GM19035 (cell line): Measurements from ENCODE around the gene HCFC1R1.

Experiments used
- ATAC-seq: cut with Tn5 transposase; IDR thresholded peaks from one replicate; pipeline ENCODE4 v1.9.1; 2021; ENCODE audit not compliant: unreplicated experiment

Gene HCFC1R1

GRCh38 chr16:3003582-3004270 is 20.0 kb downstream of the HCFC1R1 start:
- peak; percentile 95 for ATAC-seq

- no peak for ATAC-seq
Measured at GRCh38 chr16:3001316-3001715, 22.4 kb downstream of the HCFC1R1 start.

GRCh38 chr16:3000540-3000939 is 23.2 kb downstream of the HCFC1R1 start:
- ATAC-seq = no peak

DNA sequence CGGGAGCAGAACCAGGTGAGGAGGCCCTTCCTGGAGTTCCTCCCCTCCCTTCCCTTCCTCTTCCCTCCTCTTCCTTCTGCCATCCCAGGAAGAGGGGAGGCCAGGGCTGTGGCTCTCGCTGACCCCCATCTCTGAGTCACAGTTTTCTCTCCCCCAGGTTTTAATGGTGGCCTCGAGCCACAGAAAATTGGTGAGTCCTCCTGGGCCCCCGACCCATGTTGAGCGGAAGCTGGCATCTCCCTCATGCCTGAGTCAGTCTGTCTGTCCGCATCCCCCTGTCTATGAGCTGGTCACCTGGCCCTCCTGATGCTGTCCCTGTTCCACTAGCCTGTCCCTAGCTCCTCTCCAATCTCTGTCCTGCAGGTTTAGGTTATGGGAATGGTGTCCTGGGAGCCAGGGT is 23.8 kb downstream of the HCFC1R1 start:
- ATAC-seq = no peak

DNA sequence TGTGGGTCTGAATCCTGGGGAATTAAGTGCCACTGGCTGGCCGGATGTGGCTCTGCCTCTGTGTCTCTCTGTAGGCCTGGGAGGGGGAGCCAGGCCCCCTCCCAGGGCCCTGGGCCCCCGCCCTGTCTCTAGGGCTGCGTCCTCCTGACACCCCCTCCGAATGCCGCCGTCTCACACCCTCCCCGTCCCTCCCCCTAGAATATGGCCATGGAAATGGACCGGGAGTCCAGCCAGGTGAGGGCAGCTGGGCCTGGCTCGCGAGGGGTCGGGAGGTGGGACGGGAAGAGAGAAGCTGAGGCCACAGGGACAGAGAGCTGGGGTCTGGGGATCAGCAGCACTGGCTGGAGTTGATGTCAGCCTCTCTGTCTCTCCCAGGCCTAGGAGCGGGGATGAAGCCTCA is 27.4 kb downstream of the HCFC1R1 start:
- no peak for ATAC-seq

- ATAC-seq = no peak
Measured at GRCh38 chr16:2992383-2993081, 31.2 kb downstream of the HCFC1R1 start.

DNA sequence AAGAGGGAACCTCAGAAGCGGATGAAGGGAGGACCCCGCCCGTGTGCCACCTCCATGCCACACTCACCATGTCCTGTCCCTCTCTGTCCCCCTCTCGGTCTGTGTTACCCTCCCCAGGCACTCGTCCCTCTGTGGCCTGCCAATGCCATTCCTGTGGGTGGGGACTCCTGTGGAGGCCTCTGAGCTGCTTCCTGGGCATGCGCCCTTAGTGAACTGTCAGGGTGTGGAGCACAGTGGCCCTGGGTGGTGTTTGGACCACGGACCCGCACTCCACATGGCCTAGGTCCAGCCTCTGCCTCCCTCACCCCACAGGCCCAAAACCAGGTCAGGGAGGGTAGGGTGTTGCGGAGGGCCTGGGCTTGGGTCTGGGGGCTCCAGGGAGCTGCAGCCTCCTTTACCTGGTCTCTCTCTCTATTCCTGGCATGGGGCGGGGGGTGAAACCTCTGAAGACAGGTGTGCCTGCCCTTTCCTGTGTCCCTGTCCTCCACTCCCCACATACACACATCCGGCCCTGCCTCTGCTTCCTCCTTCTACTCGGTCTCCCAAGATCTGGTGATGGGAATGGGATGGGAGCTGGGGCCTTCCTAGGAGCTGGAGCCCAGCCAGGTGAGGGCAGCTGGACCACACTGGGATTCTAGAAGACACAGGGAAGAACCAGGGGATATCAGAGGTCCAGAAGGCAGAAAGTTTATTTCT is 32.0 kb downstream of the HCFC1R1 start:
- ATAC-seq = no peak

GRCh38 chr16:2990891-2991290 is 32.9 kb downstream of the HCFC1R1 start:
- no peak for ATAC-seq

- no peak for ATAC-seq
Measured at GRCh38 chr16:2988590-2989099, 35.1 kb downstream of the HCFC1R1 start.

- ATAC-seq = no peak
Measured at GRCh38 chr16:2987833-2988232, 35.9 kb downstream of the HCFC1R1 start.

DNA sequence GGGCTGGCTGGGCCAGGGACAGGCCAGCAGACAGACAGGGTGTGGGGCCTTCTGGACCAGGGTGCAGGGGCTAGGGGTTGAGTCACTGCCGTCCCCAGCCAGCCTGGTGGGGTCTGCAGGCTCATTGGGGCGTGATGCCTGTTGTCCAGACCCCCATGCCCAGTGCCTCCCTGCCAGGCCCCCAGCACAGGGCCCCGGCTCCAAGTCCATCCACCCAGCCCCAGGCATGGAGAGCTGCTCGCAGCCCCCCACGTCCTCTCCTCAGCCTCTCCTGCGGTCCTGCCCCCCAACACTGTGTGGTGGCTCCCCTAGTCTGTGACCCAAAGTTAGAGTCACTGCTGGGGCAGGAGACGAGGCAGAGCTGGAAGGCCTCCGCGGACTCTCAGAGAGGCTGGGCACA is 36.5 kb downstream of the HCFC1R1 start:
- ATAC-seq = no peak

GRCh38 chr16:2986623-2987188 is 37.0 kb downstream of the HCFC1R1 start:
- ATAC-seq = no peak

GRCh38 chr16:2985893-2986355 is 37.8 kb downstream of the HCFC1R1 start:
- no peak for ATAC-seq

DNA sequence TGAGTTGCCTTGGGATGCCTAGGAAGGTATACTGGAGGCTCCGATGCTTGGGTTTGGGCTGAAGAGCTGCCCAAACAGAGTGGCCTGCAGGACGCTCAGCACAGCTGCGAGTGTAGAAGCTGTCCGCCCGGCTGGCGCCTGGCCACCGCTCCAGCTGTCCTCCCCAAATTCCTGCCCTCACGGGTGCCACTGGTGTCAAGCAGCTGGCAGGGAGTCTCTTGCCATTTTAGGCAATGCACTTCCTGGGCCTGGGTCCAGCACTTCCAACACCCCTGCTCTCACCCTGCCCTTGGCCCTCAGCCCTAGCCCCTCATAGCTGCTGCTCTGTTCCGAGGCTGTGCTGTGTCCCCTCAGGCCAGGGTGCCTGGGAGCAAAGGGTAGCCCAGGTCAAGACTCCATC is 38.3 kb downstream of the HCFC1R1 start:
- ATAC-seq = no peak

- no peak for ATAC-seq
Measured at GRCh38 chr16:2983706-2984136, 40.0 kb downstream of the HCFC1R1 start.

GRCh38 chr16:2982402-2982801 is 41.3 kb downstream of the HCFC1R1 start:
- ATAC-seq = no peak

- ATAC-seq = no peak
Measured at GRCh38 chr16:2981899-2982250, 41.9 kb downstream of the HCFC1R1 start.

GRCh38 chr16:2981177-2981898 is 42.4 kb downstream of the HCFC1R1 start:
- ATAC-seq = no peak

GRCh38 chr16:2980227-2981176 is 43.2 kb downstream of the HCFC1R1 start, which contains the start of gene PKMYT1:
PKMYT1 (minus strand) TSS chr16:2980446; CDS start chr16:2979657, 789 bp downstream.
- peak; percentile 81 for ATAC-seq
